Measurements from ENCODE around the gene TMPRSS4.

The TMPRSS4 gene

GRCh38 chr11:118081241-118081958 lies 4.5 kb downstream of the TMPRSS4 start:
- no peak for DNase-seq

DNA sequence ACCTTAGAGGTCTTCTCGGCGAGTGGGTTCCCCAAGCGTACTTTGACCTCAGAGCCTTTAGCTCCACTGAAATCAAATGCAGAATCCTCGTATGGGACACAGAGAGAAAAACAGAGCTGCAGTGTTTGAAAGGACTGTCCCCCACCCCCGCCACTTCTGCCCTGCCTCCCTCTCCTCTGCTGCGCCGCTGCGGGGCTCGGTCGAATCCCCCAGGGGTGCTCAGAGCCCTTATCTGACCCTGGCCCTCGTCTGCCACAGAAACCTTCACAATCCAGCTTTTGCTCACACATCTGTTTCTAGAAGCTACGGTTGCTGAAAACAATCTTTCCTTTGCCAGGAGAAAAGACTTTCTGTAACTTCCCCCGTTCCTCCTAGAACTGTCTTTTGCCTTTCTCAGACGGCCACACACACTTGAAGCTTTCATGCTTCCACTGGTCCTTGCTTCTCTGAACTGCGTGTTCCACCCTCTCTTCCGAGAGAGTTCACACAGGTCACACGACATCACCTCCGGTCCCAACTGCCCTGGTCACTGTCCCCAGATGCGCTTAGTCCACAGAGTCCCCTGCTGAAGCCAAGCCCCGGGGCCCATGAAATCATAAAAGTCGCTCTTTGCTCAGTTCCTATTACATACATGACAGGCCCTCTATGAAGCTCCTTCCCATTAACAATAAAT lies 6.1 kb downstream of the TMPRSS4 start:
- DNase-seq = no peak

DNA sequence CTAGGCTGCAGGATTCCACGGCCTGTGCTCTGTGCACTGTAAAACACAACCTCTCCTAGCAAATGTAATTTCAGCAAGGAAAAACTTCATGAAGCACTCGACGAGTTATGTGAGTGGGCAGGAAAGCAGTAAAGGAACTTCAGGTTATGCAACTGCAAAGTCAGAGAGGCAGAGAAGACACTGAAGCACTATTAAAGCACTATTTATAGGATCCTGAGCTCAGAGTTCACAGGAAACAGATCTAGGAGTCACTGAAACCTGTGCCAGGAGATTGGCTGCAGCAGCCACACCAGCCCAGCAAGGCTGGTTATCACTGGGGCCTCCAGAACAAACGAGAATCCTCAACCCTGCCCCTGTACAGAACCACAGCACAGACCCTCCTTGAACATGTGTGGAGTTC lies 7.4 kb downstream of the TMPRSS4 start:
- DNase-seq = no peak

GRCh38 chr11:118084656-118085055 lies 7.8 kb downstream of the TMPRSS4 start:
- no peak for DNase-seq

DNA sequence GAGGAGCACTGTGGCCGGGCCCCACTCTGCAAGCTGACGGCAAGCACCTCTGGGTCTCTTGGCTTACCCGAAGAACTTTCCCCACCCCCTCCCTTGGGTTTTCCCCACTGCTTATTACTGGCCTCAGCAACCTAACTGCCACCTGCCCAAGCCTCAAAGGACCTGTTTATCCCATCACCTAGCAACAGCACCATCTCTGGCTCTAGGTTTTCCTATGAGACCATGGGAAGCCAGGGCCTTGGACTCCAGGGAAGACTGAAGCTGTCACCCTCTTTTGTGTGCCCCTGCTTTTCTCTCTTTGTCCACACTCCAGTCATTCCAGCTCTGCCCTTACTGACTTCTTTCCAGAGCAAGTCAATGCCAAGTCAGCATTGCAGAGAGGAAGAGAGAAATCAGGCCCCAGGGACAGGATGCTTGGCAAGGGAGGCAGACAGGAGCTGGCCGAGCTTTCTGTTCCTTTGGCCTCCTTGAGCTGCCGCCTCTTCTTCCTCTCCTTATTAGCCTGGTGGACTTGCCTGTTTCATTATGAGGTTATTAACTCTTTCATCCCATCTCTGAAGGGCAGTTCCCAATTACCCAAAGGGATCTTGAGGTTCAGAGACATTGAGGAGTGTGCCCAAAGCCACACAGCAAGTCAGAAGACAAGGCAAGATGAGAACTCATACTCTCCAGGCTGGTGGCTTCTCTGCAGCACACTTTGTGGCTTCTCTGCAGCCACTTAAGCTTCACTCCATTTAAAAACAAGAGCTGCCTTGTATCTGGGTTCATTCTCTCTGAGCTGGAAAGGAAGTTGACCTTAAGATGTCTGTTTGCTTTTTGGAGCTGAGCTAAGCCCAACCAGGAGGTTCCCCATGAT lies 10.3 kb downstream of the TMPRSS4 start, which contains the start of gene SMIM35:
SMIM35 (minus strand) TSS at position 51 of the 856 bp plus-strand sequence. CDS start 206 bp downstream, outside the sequence.
- DNase-seq = peak; percentile 76

- no peak for DNase-seq
These were observed 11.1 kb downstream of the TMPRSS4 start for GRCh38 chr11:118087931-118088330.

- no peak for DNase-seq
These were observed 11.7 kb downstream of the TMPRSS4 start for GRCh38 chr11:118088531-118088930.

- DNase-seq = no peak
These were observed 13.8 kb downstream of the TMPRSS4 start for GRCh38 chr11:118090545-118091162.

DNA sequence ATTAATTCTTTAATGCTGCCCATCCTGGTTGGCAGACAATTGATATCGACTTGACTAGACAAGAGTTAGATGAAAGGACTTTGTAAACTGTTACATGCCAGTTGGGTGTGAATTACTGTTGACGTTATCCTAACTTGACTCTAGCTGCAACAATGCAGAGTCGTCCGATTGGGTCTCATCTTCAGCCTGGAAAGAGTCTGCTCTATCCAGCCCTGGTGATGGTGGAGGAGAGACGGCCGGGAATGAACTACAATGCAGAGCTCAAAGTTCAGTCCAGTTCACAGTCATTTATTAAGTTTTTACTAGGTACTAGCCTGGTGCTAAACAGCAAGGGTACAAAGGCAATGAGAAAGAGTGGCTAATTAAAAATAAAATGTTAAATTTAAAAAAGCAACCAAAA lies 14.8 kb downstream of the TMPRSS4 start:
- no peak for DNase-seq

GRCh38 chr11:118092907-118093571 lies 16.2 kb downstream of the TMPRSS4 start:
- DNase-seq = no peak

GRCh38 chr11:118095493-118095892 lies 18.6 kb downstream of the TMPRSS4 start:
- DNase-seq = no peak

- DNase-seq = no peak
These were observed 19.1 kb downstream of the TMPRSS4 start for GRCh38 chr11:118095967-118096367.

DNA sequence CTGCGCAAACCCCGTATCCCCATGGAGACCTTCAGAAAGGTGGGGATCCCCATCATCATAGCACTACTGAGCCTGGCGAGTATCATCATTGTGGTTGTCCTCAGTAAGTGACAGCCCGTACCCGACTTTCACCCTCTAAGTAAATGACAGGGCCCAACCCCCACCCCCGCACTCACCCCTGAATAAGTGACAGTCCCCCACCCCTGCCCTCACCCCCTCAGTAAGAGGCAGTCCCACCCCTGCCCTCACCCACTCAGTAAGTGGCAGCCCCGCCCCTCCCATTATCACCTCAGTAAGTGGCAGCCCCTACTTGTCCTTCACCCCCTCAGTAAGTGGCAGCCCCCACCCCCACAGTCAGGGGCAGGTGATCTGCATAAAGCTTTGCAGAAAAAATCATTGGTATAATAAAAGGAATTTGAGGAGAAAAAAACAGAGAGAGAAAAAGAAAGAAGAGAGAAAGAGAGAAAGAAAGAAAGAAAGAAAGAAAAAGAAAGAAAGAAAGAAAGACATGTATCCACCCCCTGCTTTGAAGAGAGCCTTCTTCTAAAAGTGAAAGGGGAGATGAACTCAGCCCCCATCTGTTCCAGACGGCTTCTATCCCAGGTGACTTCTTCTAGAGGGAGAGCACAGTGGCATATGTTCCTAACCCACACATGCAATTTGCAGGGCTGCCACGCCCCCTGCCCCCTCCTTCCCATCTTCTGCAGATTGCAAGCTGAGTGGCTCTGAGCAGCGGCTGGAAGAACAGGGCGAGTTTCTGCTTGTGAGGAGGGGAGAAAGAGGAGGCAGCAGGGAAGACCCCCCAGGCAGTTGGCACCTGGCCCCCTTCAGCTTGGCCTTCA lies 22.3 kb downstream of the TMPRSS4 start:
- DNase-seq = peak; percentile 48

DNA sequence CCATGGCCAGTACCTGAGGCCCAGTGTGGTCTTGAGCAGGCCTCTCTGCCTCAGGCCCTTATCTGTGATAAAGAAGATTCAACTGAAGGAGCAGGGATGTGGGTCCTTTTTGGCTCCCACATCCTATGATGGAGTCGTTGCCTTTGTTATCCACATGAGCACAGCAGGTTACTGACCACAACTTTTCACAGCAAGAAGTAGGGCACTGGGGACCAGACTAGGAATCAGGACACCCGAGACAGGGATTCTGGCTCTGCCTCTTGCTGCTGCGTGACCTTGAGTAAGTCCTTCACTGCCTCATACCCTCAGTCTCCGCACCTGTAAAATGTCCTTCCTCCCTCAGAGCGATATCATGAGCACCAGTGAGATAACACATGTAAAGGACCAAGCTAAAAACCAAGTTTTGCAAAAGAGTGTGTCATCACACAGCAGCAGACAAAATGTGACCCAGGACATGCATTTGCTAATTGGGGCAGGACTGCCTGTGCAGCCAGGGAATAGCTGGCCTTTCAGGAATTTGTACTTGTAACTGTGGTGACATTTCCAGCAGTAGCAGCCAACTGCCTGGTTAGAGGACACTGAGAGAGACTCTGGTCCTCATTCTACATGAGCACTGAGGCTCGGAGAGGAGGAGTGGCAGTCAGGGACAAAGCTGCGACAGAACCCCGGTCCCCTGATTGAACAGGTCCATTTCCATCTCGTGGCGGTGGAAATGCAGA lies 23.1 kb downstream of the TMPRSS4 start:
- no peak for DNase-seq

GRCh38 chr11:118100691-118101232 lies 23.9 kb downstream of the TMPRSS4 start:
- no peak for DNase-seq

GRCh38 chr11:118102721-118103261 lies 25.9 kb downstream of the TMPRSS4 start:
- no peak for DNase-seq

DNA sequence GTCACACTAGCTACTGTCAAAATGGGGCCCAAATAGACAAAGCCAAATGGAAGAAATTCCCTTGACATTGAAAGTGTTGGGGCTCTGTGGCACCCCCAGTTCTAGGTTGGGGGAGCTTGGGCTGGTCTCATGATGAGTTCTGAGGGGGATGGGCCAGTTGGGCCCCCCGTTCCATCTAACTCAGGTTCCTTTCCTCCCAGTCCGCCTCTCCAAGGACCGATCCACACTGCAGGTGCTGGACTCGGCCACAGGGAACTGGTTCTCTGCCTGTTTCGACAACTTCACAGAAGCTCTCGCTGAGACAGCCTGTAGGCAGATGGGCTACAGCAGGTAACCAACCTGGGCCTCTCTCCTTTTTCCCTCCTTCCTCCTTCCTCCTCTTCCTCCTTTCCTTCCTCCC lies 27.6 kb downstream of the TMPRSS4 start:
- DNase-seq = no peak

GRCh38 chr11:118105657-118106305 lies 28.9 kb downstream of the TMPRSS4 start:
- DNase-seq = no peak

GRCh38 chr11:118106789-118107335 lies 30.0 kb downstream of the TMPRSS4 start:
- no peak for DNase-seq
